GM23338 (cell line): Measurements from ENCODE around the gene NXPE3. TPM values are rescaled to one million over a fixed set of nuclear protein-coding genes. Genes with fewer than 3 reads are reported as not detected.
"Not testable (repeated sequence)": the region's sequence is repeated elsewhere in the genome, so short reads cannot be mapped to it uniquely, and the experiment has no call there.

Source experiments
- ATAC-seq: fragments of 200-7000 bp; cut with Tn5 transposase; 3 replicates; pipeline ENCODE4 v1.9.1; 2020
- DNase-seq: peaks from one replicate; pipeline ENCODE4 v3.0.0-alpha.2; 2015; ENCODE audit warnings: low spot score
- H2AFZ ChIP-seq: fragments of 200-600 bp; sonication (generic); 2 replicates; pipeline ENCODE4 v1.8.0; 2016; ENCODE audit warnings: antibody characterized with exemption, mild to moderate bottlenecking, moderate library complexity
- H3F3A ChIP-seq: fragments of 200-600 bp; sonication (generic); replicated peaks from 2 replicates; pipeline ENCODE4 v1.8.0; 2017; ENCODE audit warnings: antibody characterized with exemption, mixed run types, low read depth
- H3K27ac ChIP-seq: fragments of 200-600 bp; sonication (generic); 2 replicates; pipeline ENCODE4 v1.6.1; 2016; ENCODE audit warnings: low read depth
- H3K27me3 ChIP-seq: fragments of 200-600 bp; sonication (generic); 2 replicates; pipeline ENCODE4 v1.8.0; 2016; ENCODE audit warnings: mild to moderate bottlenecking, mixed run types, moderate library complexity; ENCODE audit not compliant: insufficient read depth
- H3K36me3 ChIP-seq: fragments of 200-600 bp; sonication (generic); 2 replicates; pipeline ENCODE4 v1.8.0; 2016; ENCODE audit warnings: mild to moderate bottlenecking; ENCODE audit not compliant: insufficient read depth
- H3K4me1 ChIP-seq: fragments of 200-600 bp; sonication (generic); 2 replicates; pipeline ENCODE4 v1.8.0; 2016; ENCODE audit warnings: mild to moderate bottlenecking, moderate library complexity; ENCODE audit not compliant: insufficient read depth
- H3K4me2 ChIP-seq: fragments of 200-600 bp; sonication (generic); 2 replicates; pipeline ENCODE4 v1.7.1; 2017; ENCODE audit warnings: mixed run types
- H3K4me3 ChIP-seq: fragments of 200-600 bp; sonication (generic); 2 replicates; pipeline ENCODE4 v1.6.1; 2016; ENCODE audit warnings: mixed run types
- H3K79me2 ChIP-seq: fragments of 200-600 bp; sonication (generic); replicated peaks from 2 replicates; pipeline ENCODE4 v1.8.0; 2017; ENCODE audit warnings: mild to moderate bottlenecking; ENCODE audit not compliant: insufficient read depth
- H3K9me2 ChIP-seq: fragments of 200-600 bp; sonication (generic); 2 replicates; pipeline ENCODE4 v1.8.0; 2017; ENCODE audit not compliant: insufficient read depth
- H4K20me1 ChIP-seq: fragments of 200-600 bp; sonication (generic); replicated peaks from 2 replicates; pipeline ENCODE4 v1.8.0; 2017; ENCODE audit warnings: mild to moderate bottlenecking; ENCODE audit not compliant: insufficient read depth
- H3K27ac Mint-ChIP-seq: 2 replicates; pipeline ENCODE4 v1.8.0; 2020; ENCODE audit warnings: inconsistent platforms, mild to moderate bottlenecking, moderate library complexity, mixed read lengths
- H3K27me3 Mint-ChIP-seq: 3 replicates; pipeline ENCODE4 v1.8.0; 2022; ENCODE audit warnings: low read depth, mild to moderate bottlenecking, moderate library complexity, mixed read lengths, inconsistent platforms; ENCODE audit not compliant: insufficient read depth, poor library complexity
- H3K36me3 Mint-ChIP-seq: 3 replicates; pipeline ENCODE4 v1.8.0; 2021; ENCODE audit warnings: low read depth, mild to moderate bottlenecking, inconsistent platforms, moderate library complexity, mixed read lengths
- H3K4me1 Mint-ChIP-seq: 3 replicates; pipeline ENCODE4 v1.8.0; 2020; ENCODE audit warnings: mild to moderate bottlenecking, inconsistent platforms, mixed read lengths
- H3K4me3 Mint-ChIP-seq: 3 replicates; pipeline ENCODE4 v1.8.0; 2021; ENCODE audit warnings: moderate library complexity, mild to moderate bottlenecking, inconsistent platforms, mixed read lengths
- H3K9me3 Mint-ChIP-seq: 3 replicates; pipeline ENCODE4 v1.8.0; 2020; ENCODE audit warnings: moderate library complexity, mild to moderate bottlenecking, inconsistent platforms, mixed read lengths
- EZH2 ChIP-seq: fragments of 200-600 bp; sonication (generic); IDR thresholded peaks from one replicate; pipeline ENCODE4 v1.8.0; 2017; ENCODE audit warnings: antibody characterized with exemption, mild to moderate bottlenecking, low read depth; ENCODE audit not compliant: unreplicated experiment
- NANOG ChIP-seq: IDR thresholded peaks from 2 replicates; pipeline ENCODE4 v1.6.1; 2016; ENCODE audit warnings: antibody characterized with exemption, borderline replicate concordance
- ZNF114 ChIP-seq: fragments of 250-450 bp; sonication (Bioruptor Pico); IDR thresholded peaks from 2 replicates; pipeline ENCODE4 v1.5.0; 2020; ENCODE audit warnings: mild to moderate bottlenecking, moderate library complexity
- polyA plus RNA-seq: library from polyadenylated mRNA; unstranded; fragments of >200 nt; fragmentation: Nextera tagmentation; extraction: Ambion mirVana; gene quantifications from 2 replicates; pipeline ENCODE4 v1.2.1, GENCODE V29; 2016
- total RNA-seq: library from RNA; depleted of rRNA; stranded (reverse); fragments of >200 nt; shearing (Covaris generic); gene quantifications from 2 replicates; pipeline ENCODE4 v1.2.3, GENCODE V29; 2014
- TF ChIP-seq, protein P1 (sequence below): IDR thresholded peaks from one replicate; pipeline ENCODE4 v1.6.1; 2018; ENCODE audit warnings: antibody characterized with exemption; ENCODE audit not compliant: unreplicated experiment

NXPE3 gene
- total and polyA plus RNA-seq, 2 experiments from 2014 or later = 13.3 to 20.8 TPM

GRCh38 chr3:101861789-101862415 lies 82.9 kb downstream of the NXPE3 start:
- no peak overlapping the region for H2AFZ ChIP-seq
- peaks cover 15% of the 10 kb centered on the region; the same call in 1 of the 2 replicates for H4K20me1 ChIP-seq
- no peak overlapping the region for H3K4me3 ChIP-seq
- peaks cover 28% of the 10 kb centered on the region for H3K36me3 ChIP-seq
- TF ChIP-seq EZH2 = no peak
- no peaks in the 10 kb centered on the region for H3K9me2 ChIP-seq
- Mint-ChIP-seq H3K36me3 (peaks cover 44% of the 10 kb centered on the region), H3K4me1 (peaks cover 4% of the 10 kb centered on the region; the same call in 2 of the 3 replicates), H3K27me3 (peaks cover 2% of the 10 kb centered on the region), H3K9me3 (no peaks in the 10 kb centered on the region), H3K4me3 (no peak overlapping the region), H3K27ac (no peak overlapping the region)
- H3K27me3 ChIP-seq = no peaks in the 10 kb centered on the region
- no peaks in the 10 kb centered on the region for H3K4me1 ChIP-seq
- peaks cover 3% of the 10 kb centered on the region; the same call in 1 of the 2 replicates for H3F3A ChIP-seq
- no peak for DNase-seq
- H3K27ac ChIP-seq = 0 out of 2 replicates have a peak overlapping the region, but pooled peaks have one; percentile 20
- no peak for ATAC-seq
- H3K4me2 ChIP-seq = no peak overlapping the region
- H3K79me2 ChIP-seq = no peaks in the 10 kb centered on the region

DNA sequence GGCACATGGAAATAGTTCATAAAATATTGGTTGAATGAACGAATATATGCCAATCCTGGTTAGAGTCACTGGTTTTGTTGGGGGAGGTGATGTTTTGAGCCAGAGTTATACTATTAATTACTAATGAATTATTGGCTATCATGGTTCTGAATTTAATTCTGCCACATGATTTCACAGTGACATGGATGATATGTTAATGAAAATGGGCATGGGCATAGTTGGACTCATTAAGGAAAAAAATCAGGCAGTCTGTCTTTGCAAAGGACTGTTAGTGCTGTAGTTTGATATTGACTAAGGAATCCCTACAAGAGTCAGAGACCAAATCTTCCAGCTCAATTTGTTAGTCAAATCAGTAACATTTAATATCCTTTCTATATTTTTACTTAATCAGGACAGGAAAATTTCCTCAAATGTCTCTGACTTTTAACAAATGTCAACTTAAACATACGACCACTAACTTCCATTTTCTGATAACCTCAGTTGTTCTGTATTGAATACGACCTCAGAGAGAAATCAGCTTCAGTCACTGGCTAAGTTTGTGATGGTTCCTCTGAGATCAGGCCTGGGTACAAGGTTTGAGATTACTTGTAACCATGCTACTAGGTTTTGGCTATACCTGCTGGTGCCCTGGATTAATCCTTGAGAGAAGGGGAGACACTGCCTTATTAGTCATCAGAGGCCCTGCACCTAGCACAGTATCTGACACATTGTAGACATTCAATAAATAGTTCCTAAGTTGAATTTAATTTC lies 83.6 kb downstream of the NXPE3 start:
- Histone ChIP-seq H3K4me3 (no peak overlapping the region), H3F3A (peaks cover 3% of the 10 kb centered on the region; the same call in 1 of the 2 replicates), H3K36me3 (peaks cover 22% of the 10 kb centered on the region), H4K20me1 (peaks cover 11% of the 10 kb centered on the region; the same call in 1 of the 2 replicates), H2AFZ (no peak overlapping the region), H3K79me2 (no peaks in the 10 kb centered on the region), H3K27ac (0 out of 2 replicates have a peak overlapping the region, but pooled peaks have one; percentile 20), H3K4me2 (no peak overlapping the region), H3K27me3 (no peaks in the 10 kb centered on the region), H3K9me2 (no peaks in the 10 kb centered on the region), H3K4me1 (no peaks in the 10 kb centered on the region)
- DNase-seq = no peak
- no peaks in the 10 kb centered on the region for H3K9me3 Mint-ChIP-seq
- TF ChIP-seq, protein P1, sequence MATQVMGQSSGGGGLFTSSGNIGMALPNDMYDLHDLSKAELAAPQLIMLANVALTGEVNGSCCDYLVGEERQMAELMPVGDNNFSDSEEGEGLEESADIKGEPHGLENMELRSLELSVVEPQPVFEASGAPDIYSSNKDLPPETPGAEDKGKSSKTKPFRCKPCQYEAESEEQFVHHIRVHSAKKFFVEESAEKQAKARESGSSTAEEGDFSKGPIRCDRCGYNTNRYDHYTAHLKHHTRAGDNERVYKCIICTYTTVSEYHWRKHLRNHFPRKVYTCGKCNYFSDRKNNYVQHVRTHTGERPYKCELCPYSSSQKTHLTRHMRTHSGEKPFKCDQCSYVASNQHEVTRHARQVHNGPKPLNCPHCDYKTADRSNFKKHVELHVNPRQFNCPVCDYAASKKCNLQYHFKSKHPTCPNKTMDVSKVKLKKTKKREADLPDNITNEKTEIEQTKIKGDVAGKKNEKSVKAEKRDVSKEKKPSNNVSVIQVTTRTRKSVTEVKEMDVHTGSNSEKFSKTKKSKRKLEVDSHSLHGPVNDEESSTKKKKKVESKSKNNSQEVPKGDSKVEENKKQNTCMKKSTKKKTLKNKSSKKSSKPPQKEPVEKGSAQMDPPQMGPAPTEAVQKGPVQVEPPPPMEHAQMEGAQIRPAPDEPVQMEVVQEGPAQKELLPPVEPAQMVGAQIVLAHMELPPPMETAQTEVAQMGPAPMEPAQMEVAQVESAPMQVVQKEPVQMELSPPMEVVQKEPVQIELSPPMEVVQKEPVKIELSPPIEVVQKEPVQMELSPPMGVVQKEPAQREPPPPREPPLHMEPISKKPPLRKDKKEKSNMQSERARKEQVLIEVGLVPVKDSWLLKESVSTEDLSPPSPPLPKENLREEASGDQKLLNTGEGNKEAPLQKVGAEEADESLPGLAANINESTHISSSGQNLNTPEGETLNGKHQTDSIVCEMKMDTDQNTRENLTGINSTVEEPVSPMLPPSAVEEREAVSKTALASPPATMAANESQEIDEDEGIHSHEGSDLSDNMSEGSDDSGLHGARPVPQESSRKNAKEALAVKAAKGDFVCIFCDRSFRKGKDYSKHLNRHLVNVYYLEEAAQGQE = no peak
- no peak for TF ChIP-seq ZNF114 (CRISPR knock-in tag)
- TF ChIP-seq NANOG = no peak
- TF ChIP-seq EZH2 = no peak
- ATAC-seq = no peak; the same call in 2 of the 3 replicates
- H3K27me3 Mint-ChIP-seq = peaks cover 2% of the 10 kb centered on the region
- H3K27ac Mint-ChIP-seq = no peak overlapping the region
- peaks cover 4% of the 10 kb centered on the region; the same call in 2 of the 3 replicates for H3K4me1 Mint-ChIP-seq
- no peak overlapping the region for H3K4me3 Mint-ChIP-seq
- H3K36me3 Mint-ChIP-seq = peaks cover 37% of the 10 kb centered on the region

- not testable (repeated sequence) for H3K27me3 ChIP-seq, H3K4me3 ChIP-seq, H3K79me2 ChIP-seq, DNase-seq, ATAC-seq, H3K36me3 ChIP-seq, H2AFZ ChIP-seq, H3K27me3 Mint-ChIP-seq, H3K4me2 ChIP-seq, H3K4me1 ChIP-seq, H3K9me3 Mint-ChIP-seq, H3K9me2 ChIP-seq, H3F3A ChIP-seq, H3K27ac Mint-ChIP-seq, H3K4me3 Mint-ChIP-seq, H3K4me1 Mint-ChIP-seq, H3K27ac ChIP-seq, H4K20me1 ChIP-seq
- H3K36me3 Mint-ChIP-seq = peaks cover 14% of the 10 kb centered on the region; the same call in 2 of the 3 replicates
Observed at GRCh38 chr3:101864926-101865325, 85.9 kb downstream of the NXPE3 start.
